GM18511 (cell line): ENCODE data around the gene BCL2L15.
"Not testable (repeated sequence)": the region's sequence is repeated elsewhere in the genome, so short reads cannot be mapped to it uniquely, and the experiment has no call there.

ENCODE experiments used
- ATAC-seq: cut with Tn5 transposase; IDR thresholded peaks from one replicate; pipeline ENCODE4 v1.9.1; 2021; ENCODE audit warnings: mild to moderate bottlenecking, moderate library complexity; ENCODE audit not compliant: unreplicated experiment

The BCL2L15 gene

DNA sequence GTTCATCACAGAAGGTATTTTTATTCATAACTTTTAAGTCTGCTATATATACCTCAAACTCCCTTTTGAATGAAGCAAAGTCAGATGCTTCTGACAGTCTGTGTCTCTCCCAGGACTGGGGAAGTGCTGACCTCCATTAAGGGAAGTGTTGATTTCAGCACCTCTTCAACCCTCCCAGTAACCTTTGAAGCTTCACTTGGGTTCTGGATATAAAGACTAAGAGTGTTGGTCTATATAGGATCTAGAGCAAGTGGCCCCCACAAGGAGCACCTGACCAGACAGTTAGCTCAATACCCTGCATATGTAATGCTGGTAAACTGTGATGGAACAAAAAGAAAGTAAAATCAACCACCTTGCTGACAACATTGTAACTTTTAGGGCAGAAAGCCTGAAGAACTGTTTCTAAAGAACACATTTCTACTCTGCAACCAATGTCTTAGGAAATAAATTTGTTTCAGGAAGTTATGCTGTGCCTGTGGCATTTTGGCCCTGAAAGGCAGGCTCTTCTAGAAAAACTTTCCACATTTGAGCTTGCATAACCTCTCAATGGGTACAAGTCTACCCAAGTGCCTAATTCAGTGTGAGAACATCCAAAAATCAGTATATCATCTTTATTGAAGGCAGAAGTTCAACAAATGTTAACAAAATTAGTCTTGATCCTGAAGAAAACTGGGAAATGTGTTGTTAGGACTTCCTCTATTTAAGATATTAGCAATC, 15.0 kb downstream of the BCL2L15 start:
- ATAC-seq, result peak; percentile 8

DNA sequence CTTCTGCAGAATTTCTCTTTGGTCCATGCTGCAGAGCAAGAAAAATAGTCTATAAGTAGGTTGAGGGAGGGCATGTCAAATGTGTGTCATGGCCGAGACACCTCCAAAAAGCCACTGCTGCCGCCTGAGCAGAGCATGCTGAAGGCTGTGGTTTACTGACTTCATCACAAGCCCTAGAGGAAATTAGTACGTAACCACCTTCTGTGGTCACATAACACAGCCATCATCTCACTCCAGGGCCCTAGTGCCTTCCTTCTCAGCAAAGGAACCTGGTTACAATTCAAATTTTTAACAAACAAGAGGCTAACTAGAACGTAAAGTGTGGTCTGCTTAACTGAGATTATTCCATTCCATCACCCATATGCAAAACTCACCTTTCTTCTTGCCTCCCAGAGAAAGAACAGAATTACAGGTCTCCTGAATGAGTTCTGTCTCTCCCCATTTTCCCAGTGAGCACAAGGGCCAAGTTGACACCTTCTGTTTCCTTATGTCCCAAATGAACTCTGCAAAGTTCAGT, 15.7 kb downstream of the BCL2L15 start, which contains the start of gene PTPN22:
Gene PTPN22, minus strand, starts transcription at position 116 of the 517 bp plus-strand sequence.
- peak; percentile 91 for ATAC-seq

DNA sequence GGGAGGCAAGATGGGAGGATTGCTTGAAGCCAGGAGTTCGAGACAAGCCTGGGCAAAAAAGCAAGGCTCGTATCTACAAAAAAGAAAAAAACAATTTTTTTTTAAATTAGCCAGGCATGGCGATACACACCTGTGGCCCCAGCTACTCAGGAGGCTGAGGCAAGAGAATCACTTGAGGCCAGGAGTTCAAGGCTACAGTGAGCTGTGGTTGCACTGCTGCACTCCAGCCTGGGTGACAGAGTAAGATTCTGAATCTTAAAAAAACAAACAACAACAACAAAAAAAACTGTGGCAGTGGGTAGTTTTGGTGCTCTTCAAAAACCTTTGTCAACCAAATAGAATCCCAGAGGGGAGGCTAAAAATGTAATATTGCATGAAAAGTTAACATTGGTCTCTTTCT, 16.6 kb downstream of the BCL2L15 start:
- ATAC-seq, result no peak

DNA sequence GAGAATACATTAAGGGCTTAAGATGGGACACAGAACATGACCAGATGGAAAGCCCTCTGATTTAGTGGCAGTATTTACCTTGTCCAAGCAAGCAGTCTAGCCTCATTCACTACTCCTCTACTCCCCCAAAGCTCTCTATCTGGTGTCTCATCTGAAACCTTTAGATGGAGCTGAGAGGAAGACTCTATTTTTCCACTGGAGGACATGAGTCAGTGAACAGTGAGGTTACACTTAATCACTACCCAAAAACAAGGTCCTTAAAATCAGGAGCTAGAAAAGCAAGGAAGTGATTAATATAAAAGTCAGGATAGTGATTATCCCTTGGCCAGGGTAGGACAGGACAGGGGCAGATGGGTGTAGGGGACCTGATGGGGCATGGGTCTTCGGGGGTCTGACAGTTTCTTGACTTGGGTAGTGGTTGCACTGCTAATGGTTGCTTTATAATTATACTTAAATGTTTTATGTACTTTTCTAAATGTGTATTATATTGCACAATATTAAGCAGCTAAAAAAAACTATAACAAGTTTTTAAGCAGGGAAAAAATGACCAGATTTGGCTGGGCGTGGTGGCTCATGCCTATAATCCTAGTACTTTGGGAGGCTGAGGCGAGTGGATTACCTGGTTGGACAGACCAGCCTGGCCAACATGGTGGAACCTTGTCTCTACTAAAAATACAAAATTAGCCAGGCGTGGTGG, 18.8 kb downstream of the BCL2L15 start:
- no peak for ATAC-seq

DNA sequence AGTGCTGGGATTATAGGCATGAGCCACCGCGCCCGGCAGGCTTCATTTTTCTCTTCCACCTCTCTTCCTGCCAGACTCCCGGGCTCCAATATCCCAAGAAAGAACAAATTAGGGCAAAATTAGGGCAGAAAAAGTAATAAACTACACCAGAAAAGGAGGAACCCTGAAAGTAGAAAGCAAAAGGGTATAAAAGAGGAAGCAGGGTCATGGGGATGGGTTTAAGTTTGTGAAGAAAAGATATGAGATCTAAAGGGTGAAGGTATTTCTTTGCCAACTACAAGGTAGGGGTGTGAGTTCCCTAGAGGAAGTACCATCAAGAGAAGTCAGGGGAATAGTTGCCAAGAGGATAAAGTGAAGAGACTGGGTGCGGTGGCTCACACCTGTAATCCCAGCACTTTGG, 25.7 kb downstream of the BCL2L15 start:
- ATAC-seq, result no peak

DNA sequence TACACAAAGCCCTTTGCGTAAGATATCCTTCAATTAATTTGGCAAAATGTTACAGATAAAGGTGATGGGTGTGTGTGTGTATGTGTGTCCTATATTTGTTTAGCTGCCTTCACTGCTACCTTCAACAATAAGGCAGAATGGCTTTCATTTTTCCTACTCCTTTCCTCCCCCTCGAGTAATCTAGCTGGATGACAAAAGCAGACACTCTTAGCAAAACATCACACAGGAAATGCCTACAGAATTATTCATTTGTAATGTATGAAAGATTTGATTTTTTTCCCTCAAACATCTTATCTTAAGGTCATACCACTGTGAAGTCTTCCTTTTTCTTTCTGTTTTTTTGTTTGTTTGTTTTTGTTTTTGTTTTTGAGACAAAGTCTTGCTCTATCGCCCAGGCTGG, 26.5 kb downstream of the BCL2L15 start:
- no peak for ATAC-seq

DNA sequence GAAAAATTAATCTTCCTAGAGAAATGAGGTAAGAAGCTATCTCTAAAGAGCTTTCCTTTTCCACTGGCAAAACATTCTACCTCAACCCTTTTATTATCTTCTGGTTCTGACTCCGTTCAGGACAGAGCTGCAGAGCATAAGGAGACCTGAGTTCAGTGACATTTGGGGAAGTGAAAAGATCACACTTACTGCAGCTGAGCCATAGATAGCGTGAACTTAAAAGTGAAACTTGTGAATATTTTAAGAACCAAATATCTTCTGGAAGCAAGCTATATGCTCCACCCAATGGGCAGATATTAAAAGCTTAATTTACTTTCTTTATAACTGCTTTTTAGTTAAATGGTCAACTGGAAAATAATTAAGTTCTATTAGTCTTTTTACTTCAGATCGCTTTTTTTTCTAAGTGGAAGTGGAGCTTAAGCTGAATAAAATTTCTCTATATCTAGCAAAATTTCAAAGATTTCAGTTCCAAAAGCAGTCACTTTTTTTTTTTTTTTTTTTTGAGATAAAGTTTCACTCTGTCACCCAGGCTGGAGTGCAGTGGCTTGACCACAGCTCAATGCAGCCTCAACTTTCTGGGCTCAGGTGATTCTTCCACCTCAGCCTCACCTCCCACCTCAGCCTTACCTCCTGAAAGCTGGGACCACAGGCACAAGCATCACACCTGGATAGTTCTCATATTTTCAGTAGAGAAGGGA, 27.8 kb downstream of the BCL2L15 start:
- peak; percentile 88 for ATAC-seq

DNA sequence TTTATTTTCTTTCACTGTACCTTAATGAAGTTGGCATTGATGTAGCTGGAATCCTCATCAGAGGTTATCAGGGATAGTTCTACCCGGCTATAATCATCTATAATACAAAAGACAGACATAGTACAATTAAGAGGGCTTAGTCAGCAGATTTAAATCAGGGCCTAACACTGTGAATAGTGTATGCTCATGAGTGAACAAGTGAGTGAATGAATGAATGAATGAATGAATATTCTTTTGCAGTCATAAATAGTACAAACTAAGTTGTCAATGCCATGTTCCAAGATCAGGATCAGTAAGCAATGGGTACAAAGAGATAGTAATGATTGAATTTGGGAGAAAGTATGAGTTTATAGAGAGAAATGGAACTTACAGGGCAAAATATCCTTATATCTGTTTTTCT, 28.4 kb downstream of the BCL2L15 start:
- ATAC-seq, result no peak

DNA sequence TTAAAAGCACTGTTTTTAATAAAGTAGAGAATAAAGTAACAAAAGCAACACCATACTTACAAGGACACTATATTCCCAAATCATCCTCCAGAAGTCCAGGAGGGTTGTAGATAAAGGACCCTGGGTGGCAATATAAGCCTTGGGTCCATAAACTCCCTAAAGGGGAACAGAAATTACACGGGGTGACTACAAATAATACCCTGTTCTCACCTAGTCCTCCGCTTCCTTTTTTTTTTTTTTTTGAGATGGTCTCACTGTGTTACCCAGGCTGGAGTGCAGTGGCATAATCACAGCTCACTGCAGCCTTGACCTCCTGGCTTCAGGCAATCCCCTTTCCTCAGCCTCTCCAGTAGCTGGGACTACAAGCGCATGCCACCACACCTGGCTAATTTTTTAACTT, 29.0 kb downstream of the BCL2L15 start:
- ATAC-seq, result peak; percentile 56

DNA sequence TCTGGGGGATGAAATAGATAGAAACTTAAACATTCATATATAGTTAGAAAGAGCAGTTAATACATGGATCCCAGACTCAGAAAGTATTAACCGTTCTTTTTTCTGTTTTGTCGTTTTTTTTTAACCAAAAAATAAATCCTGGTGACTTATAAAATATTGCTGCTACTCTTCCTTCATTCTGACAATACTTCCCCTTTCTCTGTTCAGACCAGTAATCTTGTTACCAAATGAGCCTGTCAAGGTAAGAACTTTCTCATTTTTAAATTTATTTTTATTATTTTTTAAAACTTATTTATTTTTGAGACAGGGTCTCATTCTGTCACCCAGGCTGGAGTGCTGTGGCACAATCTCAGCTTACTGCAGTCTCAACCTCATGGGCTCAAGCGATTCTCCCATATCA, 29.6 kb downstream of the BCL2L15 start:
- no peak for ATAC-seq

DNA sequence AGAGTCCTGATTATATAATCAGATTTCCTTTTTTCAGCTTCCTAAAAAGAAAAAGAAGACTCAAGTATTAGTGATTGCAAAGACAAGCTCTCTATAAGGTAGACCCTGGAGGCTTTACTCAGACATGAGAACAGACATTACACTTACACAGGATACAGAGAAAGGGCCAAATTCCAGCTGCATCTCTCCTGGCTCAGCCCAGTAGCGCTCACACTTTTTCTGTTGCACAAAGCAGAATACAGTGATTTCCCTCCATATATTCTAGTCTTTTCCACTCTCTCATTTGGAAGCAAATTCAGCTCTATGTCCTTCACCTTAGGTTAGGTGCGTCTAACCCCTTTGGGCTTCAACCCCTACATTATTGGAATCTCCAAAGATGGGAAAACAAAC, 31.0 kb downstream of the BCL2L15 start:
- no peak for ATAC-seq

DNA sequence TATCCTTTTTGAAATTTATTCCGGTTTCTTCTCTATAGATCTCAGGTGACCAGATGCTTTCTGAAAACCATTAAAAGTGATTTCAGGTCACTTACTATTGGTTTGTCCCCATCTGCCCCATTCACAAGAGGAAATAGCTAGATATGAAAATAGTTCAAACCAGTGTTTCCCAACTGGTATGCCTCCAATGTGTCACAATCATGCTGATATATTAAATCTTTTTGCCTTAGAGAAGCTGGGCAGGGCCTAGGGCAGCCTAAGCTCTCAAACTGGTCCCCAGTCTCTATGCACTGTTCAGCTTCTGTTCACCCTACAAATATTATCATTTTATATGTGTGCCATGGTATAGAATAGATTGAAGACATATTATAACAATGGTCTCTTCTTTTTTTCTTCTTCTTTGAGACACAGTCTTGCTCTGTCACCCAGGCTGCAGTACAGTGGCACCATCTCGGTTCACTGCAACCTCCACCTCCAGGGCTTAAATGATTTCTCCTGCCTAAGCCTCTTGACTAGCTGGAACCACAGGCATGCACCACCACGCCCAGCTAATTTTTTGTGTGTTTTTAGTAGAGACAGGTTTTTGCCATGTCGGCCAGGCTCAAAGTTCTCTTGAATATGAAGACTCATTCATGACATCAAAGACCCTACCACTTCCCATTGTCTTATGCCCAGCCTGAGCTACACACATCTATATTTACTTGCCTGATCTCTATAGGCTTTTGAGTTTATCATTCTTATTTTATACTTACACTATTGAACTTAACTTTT, 31.6 kb downstream of the BCL2L15 start:
- ATAC-seq, result no peak

DNA sequence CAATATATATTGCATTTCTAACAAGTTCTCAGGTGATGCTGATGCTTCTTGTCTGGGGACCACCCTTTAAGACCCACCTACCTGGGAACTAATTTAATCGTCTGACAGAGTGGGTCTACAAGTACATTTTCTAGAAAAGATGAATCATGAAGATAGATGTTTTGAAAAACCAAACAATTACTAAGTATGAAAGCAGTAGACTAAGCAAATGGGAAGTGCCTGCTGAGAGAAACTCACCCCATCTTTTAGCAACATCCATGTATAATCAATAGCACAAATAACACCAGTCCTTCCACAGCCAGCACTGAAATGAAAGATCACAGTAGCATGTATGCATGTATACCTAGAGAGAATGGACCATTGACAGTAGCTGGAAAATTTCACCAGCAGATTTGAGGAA, 33.1 kb downstream of the BCL2L15 start:
- ATAC-seq, result no peak

DNA sequence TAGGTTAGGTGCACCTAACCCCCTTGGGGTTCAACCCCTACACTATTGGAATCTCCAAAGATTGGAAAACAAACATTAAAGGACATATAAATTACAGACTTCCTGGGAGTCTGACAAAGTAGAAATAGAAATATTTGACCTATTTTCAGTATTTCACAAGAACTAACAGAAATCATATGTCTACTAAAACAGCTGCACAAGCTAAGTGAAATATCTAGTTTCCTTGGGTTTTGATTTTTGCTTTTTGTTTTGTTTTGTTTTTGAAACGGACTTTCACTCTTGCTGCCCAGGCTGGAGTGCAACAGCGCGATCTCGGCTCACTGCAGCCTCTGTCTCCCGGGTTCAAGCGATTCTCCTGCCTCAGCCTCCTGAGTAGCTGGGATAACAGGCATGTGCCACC, 34.7 kb downstream of the BCL2L15 start:
- ATAC-seq, result not testable (repeated sequence)

DNA sequence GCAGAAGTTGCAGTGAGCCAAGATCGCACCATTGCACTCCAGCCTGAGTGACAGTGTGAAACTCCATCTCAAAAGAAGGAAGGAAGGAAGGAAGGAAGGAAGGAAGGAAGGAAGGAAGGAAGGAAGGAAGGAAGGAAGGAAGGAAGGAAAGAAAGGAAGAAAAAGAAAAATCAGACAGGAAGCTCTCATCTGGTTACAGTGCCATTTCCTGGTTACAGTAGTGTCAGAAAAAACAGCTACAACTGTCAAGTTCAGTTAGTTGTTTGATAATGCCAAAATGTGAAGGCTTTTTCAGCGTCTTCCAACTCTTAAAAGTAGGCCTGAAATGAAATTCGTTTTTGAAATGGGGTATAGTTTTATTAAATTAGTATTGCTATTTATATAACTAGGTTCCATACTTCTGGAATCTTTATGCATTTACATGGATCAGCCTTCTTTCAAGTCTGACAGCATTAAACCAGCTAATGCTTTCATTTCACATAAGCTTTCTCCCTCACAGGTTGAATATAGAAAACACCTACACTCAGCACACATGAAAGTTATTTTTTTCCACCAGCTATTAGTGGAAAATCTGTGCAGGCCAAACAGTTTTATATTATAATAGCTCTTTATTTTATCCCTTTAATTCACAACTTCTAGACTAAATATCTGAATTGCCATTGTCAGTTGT, 37.1 kb downstream of the BCL2L15 start:
- no peak for ATAC-seq

DNA sequence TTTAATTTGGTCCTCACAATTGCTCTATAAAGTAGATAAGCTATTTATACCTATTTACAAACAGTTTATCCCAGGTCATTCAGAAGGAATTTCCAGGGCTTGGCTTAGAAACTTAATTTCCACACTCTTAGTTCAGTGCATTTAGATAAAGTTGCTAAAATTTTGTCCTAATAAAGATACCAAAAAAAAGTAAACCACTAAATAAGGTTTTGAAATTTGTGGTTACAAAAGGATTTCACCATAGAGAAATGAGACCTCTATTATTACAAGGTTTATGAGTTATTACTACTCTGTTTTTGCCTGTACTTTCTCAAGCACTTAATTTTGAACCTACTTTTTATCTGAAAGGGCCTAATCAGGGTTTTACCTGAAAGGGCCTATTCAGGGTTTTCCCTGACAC, 38.3 kb downstream of the BCL2L15 start:
- no peak for ATAC-seq

DNA sequence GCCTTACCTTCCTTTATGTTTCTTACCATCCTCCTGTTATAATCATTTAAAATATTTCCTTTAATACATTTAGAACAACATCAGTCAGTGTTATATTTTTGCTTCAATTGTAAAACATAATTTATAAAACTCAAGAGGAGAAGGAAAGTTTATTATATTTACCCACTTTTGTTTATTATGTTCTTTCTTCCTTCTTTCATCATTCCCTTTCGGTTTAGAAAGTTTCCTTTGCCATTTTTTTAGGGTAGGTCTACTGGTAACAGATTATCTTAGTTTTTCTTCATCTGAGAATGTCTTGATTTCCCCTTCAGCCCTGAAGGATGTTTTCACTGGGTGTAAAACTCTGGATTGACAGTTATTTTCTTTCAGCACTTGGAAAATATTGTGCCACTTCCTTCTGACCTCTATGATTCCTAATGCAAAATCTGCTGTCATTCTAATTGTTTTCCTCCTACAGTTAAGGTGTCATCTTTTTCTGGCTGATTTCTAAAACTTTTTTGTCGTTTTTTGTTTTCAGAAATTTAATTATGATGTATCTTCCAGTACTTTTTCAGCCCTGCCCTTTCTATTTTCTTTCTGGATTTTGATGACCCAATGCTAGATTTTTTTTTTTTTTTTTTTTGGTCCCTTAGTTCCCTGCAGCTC, 40.9 kb downstream of the BCL2L15 start:
- no peak for ATAC-seq

DNA sequence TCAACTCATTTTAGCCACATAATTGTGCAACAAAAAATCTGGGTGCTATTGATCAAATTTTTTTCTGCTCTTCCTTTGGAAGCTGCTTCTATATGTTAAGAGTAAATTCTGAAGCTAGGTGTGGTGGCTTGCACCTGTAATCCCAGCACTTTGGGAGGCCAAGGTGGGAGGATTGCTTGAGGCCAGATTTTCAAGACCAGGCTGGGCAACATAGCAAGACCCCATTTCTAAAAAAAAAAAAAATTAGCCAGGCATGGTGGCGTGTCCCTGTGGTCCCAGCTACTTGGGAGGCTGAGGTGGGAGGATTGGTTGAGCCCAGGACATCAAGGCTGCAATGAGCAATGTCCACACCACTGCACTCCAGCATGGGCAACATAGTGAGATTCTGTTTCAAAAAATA, 50.8 kb downstream of the BCL2L15 start:
- no peak for ATAC-seq

DNA sequence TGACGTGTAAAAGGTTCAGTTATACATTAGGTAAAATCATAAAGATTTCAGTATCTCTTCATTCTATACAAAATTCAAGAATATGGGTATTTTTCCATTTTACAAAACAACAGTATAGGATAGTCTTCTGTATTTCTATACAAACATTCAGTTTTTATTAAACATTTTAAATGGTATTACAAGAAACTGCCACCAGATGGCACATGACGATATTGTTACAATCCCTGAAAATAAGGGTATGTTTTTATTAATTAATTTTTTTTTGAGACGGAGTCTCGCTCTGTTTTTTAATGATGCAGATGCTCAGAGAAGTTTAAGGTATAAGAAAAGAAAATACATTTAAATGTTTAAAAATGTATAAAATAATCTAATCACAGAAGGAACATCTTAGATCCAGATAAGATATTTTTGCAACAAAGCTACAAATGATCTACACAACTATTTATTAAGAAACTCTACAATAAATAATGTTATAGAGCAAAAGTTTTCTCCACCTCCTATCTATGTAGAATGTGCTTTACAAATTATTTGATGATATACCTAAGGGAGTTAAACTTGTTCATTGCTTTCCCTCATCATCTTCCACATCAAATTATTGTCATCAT, 51.6 kb downstream of the BCL2L15 start:
- no peak for ATAC-seq

DNA sequence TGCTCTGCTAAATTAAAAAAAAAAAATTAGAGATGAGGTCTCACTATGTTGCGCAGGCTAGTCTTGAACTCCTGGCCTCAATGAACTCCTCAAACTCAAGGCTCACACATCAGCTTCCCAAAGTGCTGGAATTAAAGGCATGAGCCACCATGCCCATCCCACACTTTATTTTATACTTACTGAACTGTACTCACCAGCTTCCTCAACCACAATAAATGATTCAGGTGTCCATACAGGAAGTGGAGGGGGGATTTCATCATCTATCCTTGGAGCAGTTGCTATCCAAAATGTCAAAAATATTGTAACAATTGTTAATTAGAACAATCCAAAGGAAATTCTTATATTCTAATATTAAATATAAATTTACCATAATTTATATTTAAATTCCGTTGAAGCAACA, 52.7 kb downstream of the BCL2L15 start:
- ATAC-seq, result no peak
